SKM-1 treated with dmso at 0.1 percent for 144 hours (cell line): ENCODE measurements around the gene CD300C.
"Not testable (repeated sequence)": the region's sequence is repeated elsewhere in the genome, so short reads cannot be mapped to it uniquely, and the experiment has no call there.

Experiments used
- DNase-seq: peaks from one replicate; lab custom pipeline; 2025; ENCODE audit not compliant: unreplicated experiment; lab: John Stamatoyannopoulos, UW

The CD300C gene

DNA sequence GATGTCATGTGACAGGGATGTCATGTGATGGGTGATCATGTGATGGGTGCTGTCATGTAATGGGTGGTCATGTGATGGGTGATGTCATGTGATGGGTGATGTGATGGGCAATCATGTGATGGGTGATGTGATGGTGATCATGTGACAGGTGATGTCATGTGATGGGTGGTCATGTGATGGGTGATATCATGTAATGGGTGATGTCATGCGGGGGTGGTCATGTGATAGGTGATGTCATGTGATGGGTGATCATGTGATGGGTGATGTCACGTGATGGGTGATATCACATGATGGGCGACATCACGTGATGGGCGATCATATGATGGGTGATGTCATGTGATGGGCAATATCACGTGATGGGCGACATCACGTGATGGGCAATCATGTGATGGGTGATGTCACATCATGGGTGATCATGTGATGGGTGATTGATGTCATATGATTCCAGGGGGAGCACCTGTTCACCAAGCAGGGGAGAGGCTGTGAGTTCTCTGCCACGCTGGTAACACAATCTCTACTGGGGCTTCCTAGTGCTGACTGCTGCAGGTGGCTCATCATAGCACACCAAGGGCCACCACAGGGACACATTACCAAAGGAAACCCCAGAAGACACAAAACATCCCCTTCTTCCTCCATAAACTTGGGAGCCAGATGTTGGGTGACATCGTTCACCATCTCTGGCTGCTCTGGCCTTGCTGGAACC lies 31.1 kb downstream of the CD300C start:
- DNase-seq = no peak

- no peak for DNase-seq
Measured at GRCh38 chr17:74513987-74514631, 31.8 kb downstream of the CD300C start.

- DNase-seq = peak; percentile 85
Measured at GRCh38 chr17:74512624-74513091, 33.3 kb downstream of the CD300C start.

GRCh38 chr17:74512036-74512435 lies 33.9 kb downstream of the CD300C start:
- DNase-seq = no peak

DNA sequence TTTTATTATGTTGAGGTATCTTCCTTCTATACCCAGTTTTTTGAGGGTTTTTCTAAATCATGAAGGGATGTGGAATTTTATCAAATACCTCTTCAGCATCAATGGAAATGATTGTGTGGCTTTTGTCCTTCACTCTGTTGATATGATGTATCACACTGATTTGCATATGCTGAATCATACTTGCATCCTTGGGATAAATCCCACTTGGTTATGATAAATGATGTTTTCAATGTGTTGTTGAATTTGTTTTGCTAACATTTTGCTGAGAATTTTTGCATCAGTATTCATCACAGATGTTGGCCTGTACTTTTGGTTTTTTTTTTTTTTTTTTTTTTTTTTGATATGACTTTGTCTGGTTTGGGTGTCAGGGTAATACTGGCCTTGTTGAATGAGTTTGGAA lies 37.8 kb downstream of the CD300C start:
- no peak for DNase-seq

- DNase-seq = not testable (repeated sequence)
Measured at GRCh38 chr17:74503949-74504348, 42.0 kb downstream of the CD300C start.

DNA sequence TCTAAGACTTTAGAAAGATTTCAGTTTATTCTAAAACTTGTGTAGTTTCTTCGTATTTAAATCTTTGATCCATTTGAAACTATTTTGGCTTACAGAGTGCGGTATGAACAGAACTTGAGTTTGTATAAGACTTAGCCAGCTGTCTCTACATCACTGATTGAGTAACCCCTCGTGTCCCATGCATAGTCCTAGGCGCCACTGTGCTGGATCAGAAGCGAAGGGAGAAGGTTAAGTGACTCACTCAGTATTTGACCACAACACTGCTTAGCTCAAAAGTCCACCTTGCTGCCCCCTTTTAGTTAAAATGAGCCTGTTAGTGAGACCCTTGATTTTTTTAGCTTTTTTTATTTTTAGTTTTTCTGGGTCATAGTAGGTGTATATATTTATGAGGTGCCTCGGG lies 43.1 kb downstream of the CD300C start:
- DNase-seq = no peak

DNA sequence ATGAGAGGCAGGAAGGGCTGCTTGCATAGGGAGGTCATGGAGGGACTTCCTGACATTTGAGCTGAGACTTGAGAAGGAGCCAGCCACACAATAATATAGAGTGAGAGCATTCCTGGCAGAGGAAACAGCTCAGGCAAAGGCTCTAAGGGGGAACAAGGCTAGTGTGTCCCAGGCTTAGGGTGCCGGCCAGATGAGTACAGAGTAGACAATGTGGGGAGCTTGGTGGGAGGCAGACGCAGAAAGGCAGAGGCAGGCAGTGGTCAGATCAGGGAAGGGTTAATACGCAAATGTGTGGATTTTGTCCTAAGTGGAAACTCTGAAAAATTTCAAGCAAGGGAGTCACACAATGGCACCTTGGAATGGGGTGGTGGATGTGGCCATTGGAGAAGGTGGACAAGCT lies 45.9 kb downstream of the CD300C start:
- no peak for DNase-seq

DNA sequence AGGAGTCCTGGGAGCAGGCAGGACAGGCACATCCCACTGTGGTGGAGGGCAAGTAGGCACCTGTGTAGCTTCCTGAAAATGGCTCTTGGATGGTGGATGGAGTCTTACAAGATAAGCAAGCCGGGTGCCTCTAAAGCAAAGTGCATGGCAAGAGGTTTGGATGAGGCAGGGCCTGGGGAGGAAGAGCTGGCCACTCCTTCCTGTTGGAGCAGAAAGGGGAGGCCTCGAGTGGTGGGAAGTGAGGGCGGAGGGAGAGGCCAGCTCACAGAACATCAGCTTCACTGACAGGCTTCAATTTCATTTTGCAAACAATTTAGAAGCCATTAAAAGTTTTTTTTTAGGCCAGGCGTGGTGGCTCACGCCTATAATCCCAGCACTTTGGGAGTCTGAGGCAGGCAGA lies 48.4 kb downstream of the CD300C start:
- DNase-seq = no peak

DNA sequence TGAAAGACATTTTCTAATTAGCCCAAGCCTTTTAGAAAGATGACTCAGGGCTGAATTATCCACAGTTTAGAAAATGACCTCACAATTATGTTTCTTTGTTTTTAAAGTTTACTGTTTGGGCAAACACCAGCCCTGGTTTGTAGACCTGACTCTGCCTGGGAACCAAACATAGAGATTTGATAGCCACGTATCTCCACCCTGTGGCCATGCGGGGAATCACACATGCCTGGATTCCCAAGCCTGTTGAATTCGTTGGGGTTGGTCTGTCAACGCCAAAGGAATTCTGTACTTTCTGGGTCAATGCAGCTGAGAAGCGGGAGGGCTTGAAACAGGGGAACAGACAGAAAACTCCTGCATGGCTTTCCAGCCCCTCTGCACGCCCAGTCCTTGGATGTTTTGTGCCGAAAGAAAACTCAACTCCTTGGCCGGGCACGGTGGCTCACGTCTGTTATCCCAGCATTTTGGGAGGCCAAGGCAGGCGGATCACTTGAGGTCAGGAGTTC lies 52.5 kb downstream of the CD300C start:
- peak; percentile 48 for DNase-seq

- no peak for DNase-seq
Measured at GRCh38 chr17:74491626-74492025, 54.3 kb downstream of the CD300C start.
